Right forelimb (tissue), 1 donor: Measurements from ENCODE around the gene GRIK4.

ENCODE experiments used
- DNase-seq: peaks from one replicate; pipeline ENCODE4 v3.0.0-alpha.2; 2018

GRIK4 gene

GRCh38 chr11:120710354-120711131 lies 199.0 kb downstream of the GRIK4 start:
- DNase-seq: no peak

GRCh38 chr11:120712014-120712413 lies 200.5 kb downstream of the GRIK4 start:
- no peak for DNase-seq

DNA sequence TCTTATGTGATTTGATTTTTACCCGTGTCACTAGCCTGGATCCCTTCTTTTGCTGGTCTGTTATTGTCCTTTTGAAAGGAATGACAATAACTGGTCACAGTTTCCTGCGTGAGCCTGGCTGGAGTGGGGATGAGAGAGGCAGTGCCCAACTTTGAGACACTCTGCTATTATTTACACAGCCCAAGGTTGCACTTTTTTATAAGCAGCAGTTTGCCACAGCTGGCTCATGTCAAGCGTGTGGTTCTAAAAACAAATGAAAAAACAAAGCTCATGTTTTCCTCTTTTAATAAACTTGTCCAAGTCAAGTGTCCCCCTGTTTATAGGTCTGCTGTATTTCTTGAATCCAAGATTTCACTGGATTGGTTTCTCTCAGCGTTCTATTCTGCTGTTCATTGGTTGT lies 201.3 kb downstream of the GRIK4 start:
- no peak for DNase-seq

GRCh38 chr11:120713296-120713695 lies 201.7 kb downstream of the GRIK4 start:
- no peak for DNase-seq

GRCh38 chr11:120714438-120714837 lies 202.9 kb downstream of the GRIK4 start:
- DNase-seq: no peak

DNA sequence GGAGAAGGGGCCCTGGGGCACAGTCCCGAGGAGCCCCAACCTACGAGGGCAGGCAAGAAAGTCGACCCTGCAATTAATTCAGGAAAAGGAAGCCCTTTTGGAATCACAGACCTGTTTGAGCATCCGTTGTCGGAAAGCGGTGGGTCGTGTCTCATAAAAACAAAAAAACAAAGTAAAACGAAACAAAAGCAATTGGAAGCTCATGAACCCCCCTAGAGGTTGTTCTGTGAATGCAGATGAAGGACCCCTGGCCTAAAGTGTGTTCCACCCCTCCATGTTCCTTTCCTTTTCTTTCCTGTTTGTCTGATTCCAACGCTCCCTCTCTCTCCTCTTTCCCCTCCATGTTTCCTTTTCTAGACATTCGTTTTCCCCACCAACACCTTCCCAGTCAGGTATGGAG lies 203.7 kb downstream of the GRIK4 start:
- no peak for DNase-seq

- DNase-seq: no peak
Observed at GRCh38 chr11:120717042-120717441, 205.5 kb downstream of the GRIK4 start.

DNA sequence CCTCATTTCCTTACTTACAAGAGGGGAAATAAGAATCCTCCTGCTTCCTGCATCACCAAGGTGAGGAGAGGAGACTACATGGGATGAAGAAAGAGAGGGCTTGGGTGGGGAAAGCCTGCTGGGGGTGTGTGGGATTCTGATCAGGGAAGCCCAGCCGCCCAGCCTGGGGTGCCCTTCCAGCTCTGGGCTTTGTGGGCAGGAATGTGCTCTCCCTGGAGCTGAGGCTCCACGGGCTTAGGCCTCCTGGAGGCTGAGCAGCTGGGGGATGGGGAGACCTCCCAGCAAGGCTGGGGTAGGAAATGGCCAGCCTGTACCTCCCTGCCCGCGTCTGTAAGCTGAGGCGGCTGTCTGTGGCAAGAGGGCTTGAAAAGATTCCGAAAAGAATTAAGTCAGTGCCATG lies 206.1 kb downstream of the GRIK4 start:
- DNase-seq: no peak

- no peak for DNase-seq
Observed at GRCh38 chr11:120718171-120718570, 206.6 kb downstream of the GRIK4 start.

GRCh38 chr11:120719348-120719747 lies 207.8 kb downstream of the GRIK4 start:
- no peak for DNase-seq

DNA sequence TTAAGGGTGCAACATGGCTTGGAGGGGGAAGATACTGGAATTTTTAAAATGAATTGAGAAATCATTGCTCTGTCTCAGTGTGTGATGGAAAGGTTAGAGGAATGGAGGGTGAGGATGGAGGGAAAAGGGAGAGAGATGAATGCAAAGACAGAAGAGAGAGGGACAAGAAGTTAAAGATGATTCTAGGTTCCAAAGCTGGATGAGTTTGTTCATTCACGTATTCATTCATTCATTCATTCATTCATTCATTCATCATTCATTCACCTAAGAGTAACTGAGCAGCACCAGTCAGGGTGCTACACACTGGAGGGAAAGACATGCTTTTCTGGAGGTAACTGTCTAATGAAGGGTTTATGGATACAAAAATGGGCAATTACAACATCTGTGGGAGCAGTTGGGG lies 209.2 kb downstream of the GRIK4 start:
- no peak for DNase-seq

GRCh38 chr11:120722524-120722923 lies 211.0 kb downstream of the GRIK4 start:
- DNase-seq: no peak

DNA sequence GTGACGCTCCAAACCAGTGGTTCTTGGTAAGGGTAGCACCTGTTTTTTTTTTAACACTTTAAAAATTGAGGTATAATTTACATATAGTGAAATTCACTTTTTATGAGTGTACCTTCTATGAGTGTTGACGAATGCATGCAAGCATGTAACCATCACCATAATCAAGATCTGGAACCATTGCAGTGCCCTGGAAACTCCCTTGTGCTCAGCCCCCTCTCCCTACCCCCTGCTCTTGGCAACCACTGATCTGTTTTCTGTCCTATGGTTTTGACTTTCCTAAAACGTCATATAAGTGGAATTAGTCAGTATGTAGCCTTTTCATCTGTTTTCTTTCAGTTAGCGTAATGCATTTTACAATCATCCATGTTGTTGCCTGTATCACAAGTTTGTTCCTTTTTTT lies 212.2 kb downstream of the GRIK4 start:
- no peak for DNase-seq

DNA sequence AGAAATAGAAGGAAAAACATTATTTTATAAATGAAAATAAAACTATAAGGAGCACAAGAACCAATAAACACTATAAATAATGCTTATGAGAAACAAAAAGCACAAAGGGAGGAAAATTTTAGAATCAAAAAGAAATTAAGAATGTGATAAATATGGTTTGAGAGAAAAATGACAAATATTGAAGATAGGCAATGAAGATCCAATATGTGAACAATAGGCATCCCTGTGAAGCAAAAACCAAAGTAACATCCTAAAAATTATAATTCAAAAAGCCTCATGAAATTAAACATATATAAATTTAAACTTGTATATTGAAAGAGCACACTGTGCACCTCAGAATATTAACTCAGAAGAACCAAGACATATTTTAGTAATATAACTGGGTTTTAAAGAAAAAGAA lies 216.2 kb downstream of the GRIK4 start:
- DNase-seq: no peak

DNA sequence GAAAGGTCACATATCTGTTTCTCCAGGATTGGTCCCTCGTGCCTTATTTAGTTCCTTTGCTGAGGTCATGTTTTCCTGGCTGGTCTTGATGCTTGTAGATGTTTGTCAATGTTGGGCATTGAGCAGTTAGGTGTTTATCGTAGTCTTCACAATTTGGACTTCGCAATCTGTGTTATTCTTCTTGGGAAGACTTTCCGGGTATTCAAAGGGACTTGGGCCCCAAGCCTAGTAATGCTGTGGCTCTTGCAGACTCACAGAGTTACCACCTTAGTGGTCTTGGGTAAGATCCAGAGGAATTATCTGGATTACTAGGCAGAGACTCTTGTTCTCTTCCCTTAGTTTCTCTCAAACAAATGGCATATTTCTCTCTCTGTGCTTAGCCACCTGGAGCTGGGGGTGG lies 223.5 kb downstream of the GRIK4 start:
- DNase-seq: no peak

GRCh38 chr11:120738516-120739046 lies 227.0 kb downstream of the GRIK4 start:
- DNase-seq: no peak

GRCh38 chr11:120739780-120740179 lies 228.2 kb downstream of the GRIK4 start:
- DNase-seq: no peak

DNA sequence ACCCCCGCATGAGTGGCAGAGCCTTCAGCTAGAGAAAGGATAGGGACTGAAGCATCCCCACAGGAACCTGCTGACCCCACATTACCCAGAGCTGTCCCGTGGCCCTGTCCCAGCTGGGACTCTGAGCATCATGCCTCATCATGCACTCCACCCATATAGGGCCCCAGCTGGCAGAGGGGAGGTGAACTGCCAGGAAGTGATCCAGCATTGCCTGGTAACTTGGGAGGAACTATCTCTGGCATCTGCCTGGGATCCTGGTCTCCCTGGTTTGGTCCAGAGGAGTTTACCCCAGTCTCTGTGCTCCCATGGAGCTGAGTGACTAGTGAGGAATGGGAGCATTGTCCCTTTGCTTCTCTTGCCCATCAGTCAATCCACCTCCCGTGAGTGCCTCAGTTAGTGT lies 228.8 kb downstream of the GRIK4 start:
- DNase-seq: no peak

- no peak for DNase-seq
Observed at GRCh38 chr11:120744016-120744994, 232.8 kb downstream of the GRIK4 start.

- no peak for DNase-seq
Observed at GRCh38 chr11:120746376-120746775, 234.8 kb downstream of the GRIK4 start.

DNA sequence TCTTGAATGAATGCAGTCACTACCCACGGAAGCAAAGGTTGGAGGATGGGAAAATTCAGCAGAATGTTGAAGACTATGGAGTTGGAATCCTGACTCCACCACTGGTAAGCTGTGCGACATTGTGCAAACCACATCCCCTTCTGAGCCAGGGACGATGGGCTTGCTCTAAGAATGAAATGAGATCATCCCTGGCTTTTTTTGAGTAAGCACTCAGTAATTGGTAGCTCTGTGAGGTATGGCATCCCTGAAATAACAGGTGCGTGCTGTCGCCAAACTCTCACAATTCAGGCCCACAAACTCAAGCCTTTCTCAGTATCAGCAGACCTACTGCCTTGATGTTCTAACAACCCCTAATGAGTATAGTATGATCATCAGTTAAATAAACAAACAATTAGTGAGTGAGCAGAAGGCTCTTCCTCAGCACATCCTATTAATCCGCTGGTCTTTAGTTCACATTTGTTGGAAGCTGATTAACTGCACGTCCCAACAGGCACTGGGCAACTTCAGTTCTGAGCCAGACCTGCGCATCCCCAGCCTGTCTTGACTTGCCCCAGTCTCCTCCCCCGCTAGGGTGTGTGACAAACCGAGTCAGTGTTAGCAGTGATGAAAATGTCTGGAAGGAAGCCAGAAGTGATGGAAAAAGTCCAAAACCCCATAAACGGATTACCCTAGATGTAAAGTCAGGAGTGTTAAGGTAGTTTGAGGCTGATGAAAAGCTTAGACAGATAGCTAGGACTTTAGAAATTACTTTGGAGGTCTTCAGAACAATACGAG lies 235.5 kb downstream of the GRIK4 start:
- no peak for DNase-seq

DNA sequence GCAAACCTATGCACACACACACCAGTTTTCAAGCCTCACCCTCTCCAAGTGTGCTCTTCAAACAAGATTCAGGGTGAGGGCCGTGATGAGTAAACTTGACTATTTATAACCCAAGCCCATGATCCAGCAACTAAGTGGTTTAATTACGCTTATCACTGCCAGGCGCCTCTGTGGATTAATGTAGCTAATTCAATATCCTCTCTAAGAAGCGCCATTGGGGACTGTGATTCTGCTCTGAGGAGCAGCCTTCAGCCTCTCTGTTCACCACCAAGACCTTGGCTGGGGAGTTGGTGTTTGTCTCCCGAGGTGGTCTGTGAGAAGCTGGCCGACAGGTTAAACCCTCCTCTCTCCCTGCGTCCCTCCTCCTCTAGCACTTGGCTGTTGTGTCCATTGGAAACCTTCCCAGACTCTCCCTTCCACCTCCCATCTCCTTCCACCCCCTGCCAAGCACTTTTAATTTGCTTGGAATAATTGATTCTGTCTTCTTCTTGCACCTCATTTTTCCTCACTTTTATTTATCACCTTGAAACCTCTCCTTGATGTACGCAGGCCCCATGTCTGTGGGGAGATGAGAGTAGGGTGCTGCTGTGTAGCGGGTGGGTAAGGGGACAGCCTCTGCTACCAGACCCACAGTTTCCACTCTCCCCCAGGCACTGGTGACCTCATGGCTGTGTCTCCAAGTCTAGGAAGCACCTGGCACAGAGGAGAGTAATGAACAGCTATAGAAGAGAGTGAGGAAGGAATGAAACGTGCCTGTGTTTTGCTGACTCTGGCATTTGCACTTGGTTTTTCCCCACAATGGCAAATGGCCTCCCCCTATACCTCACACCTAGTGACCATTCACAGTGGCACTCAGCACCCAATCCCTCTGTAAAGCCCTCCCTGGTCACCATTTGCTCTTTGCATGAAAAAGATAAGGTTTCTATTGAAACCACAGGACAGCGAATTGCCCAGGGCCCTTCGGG lies 236.6 kb downstream of the GRIK4 start:
- no peak for DNase-seq
